BLaER1 treated with 17β-estradiol and CSF1 and Interleukin-3, amounts not matched to agents 10 nM and 100 nM (cell line): ENCODE results near the gene SUN1.
A peak's percentile ranks its signal among the peaks of the same experiment; 100 is the strongest.
"Not testable (repeated sequence)": the region's sequence is repeated elsewhere in the genome, so short reads cannot be mapped to it uniquely, and the experiment has no call there.

Experiments used
- H3K27ac ChIP-seq, 11 experiments: shearing (Covaris generic); formaldehyde crosslinking; 2 replicates each; pipeline ENCODE4 v1.8.1; 2022
- H3K27me3 ChIP-seq, 11 experiments: shearing (Covaris generic); formaldehyde crosslinking; 2 replicates each; pipeline ENCODE4 v1.8.1; 2022
- H3K36me3 ChIP-seq, 11 experiments: shearing (Covaris generic); formaldehyde crosslinking; 2 replicates each; pipeline ENCODE4 v1.8.1; 2022
- H3K4me1 ChIP-seq, 10 experiments: shearing (Covaris generic); formaldehyde crosslinking; 2 replicates each; pipeline ENCODE4 v1.8.1; 2022
- H3K4me2 ChIP-seq, 11 experiments: shearing (Covaris generic); formaldehyde crosslinking; 2 replicates each; pipeline ENCODE4 v1.8.1; 2022
- H3K4me3 ChIP-seq, 10 experiments: shearing (Covaris generic); formaldehyde crosslinking; 2 replicates each; pipeline ENCODE4 v1.8.1; 2022
- H3K9ac ChIP-seq, 11 experiments: shearing (Covaris generic); formaldehyde crosslinking; 2 replicates each; pipeline ENCODE4 v1.8.1; 2022
- H3K9me3 ChIP-seq, 11 experiments: shearing (Covaris generic); formaldehyde crosslinking; replicated peaks in 1 of 11; 2 replicates each; pipeline ENCODE4 v1.8.1; 2022
- H4K20me1 ChIP-seq, 11 experiments: shearing (Covaris generic); formaldehyde crosslinking; 2 replicates each; pipeline ENCODE4 v1.8.1; 2022
- Cebpa-rat ChIP-seq, 11 experiments: shearing (Covaris generic); IDR thresholded peaks; 2 replicates each; pipeline ENCODE4 v1.8.1; 2022

SUN1 gene

GRCh38 chr7:791519-791918 is 40.8 kb upstream of the SUN1 start:
- no peaks in the 10 kb centered on the region for H4K20me1 ChIP-seq
- no peak overlapping the region for H3K9ac ChIP-seq
- H3K4me3 ChIP-seq, result no peak overlapping the region
- H3K4me2 ChIP-seq, result no peak overlapping the region
- no peak for TF ChIP-seq Cebpa-rat (IDR thresholded peaks at IDR 0.05)
- peaks cover 17 to 42% (median 27%) of the 10 kb centered on the region in 11 experiments for H3K36me3 ChIP-seq
- H3K4me1 ChIP-seq, result no peaks in the 10 kb centered on the region
- H3K27ac ChIP-seq, result no peak overlapping the region
- H3K9me3 ChIP-seq, result peaks cover 0 to 26% (median 6%) of the 10 kb centered on the region in 11 experiments; a peak in 13 of 22 replicates
- no peaks in the 10 kb centered on the region for H3K27me3 ChIP-seq

- H4K20me1 ChIP-seq, result no peaks in the 10 kb centered on the region
- no peak for TF ChIP-seq Cebpa-rat (IDR thresholded peaks at IDR 0.05)
- H3K9me3 ChIP-seq, result peaks cover 0 to 17% (median 4%) of the 10 kb centered on the region in 11 experiments; a peak in 15 of 22 replicates
- H3K4me2 ChIP-seq, result no peak overlapping the region
- H3K4me3 ChIP-seq, result no peak overlapping the region
- H3K36me3 ChIP-seq, result peaks cover 0 to 26% (median 14%) of the 10 kb centered on the region in 11 experiments; a peak in 19 of 22 replicates
- H3K27ac ChIP-seq, result no peak overlapping the region
- H3K9ac ChIP-seq, result no peak overlapping the region
- peaks cover 0 to 5% (median under 1%) of the 10 kb centered on the region in 10 experiments; a peak in 7 of 20 replicates for H3K4me1 ChIP-seq
- no peaks in the 10 kb centered on the region for H3K27me3 ChIP-seq
These were observed 38.1 kb upstream of the SUN1 start for GRCh38 chr7:794207-794606.

- TF ChIP-seq Cebpa-rat (IDR thresholded peaks at IDR 0.05), result no peak
- Histone ChIP-seq H3K9me3 (peaks cover 0 to 19% (median 7%) of the 10 kb centered on the region in 11 experiments; a peak in 12 of 22 replicates), H3K27me3 (no peaks in the 10 kb centered on the region), H3K36me3 (peaks cover 0 to 23% (median 8%) of the 10 kb centered on the region in 11 experiments; a peak in 13 of 22 replicates), H4K20me1 (no peaks in the 10 kb centered on the region), H3K4me2 (no peak overlapping the region), H3K27ac (no peak overlapping the region), H3K4me1 (peaks cover 2 to 11% (median 6%) of the 10 kb centered on the region in 10 experiments; a peak in 19 of 20 replicates), H3K9ac (no peak overlapping the region), H3K4me3 (no peak overlapping the region)
These were observed 37.5 kb upstream of the SUN1 start for GRCh38 chr7:794671-795329.

- Histone ChIP-seq H3K9me3 (peaks cover 0 to 19% (median 7%) of the 10 kb centered on the region in 11 experiments; a peak in 12 of 22 replicates), H3K36me3 (peaks cover 0 to 14% (median 7%) of the 10 kb centered on the region in 11 experiments; a peak in 11 of 22 replicates), H3K4me1 (peaks cover 11 to 28% (median 17%) of the 10 kb centered on the region in 10 experiments; a peak in 19 of 20 replicates)
- not testable (repeated sequence) for H3K27me3 ChIP-seq, H3K4me3 ChIP-seq, H3K4me2 ChIP-seq, H3K9ac ChIP-seq, H3K27ac ChIP-seq, H4K20me1 ChIP-seq
These were observed 35.7 kb upstream of the SUN1 start for GRCh38 chr7:796434-797169.

- Histone ChIP-seq H3K9ac (no peak overlapping the region), H3K27ac (peak overlapping the region in 1 of 11 experiments; percentile 25; a peak in 1 of 22 replicates), H4K20me1 (no peaks in the 10 kb centered on the region), H3K4me2 (peak overlapping the region in 4 of 11 experiments; percentile 40 to 74 (median 66); a peak in 5 of 22 replicates), H3K27me3 (no peaks in the 10 kb centered on the region), H3K36me3 (peaks cover 0 to 13% (median 7%) of the 10 kb centered on the region in 11 experiments; a peak in 9 of 22 replicates), H3K4me1 (peaks cover 23 to 48% (median 32%) of the 10 kb centered on the region in 10 experiments), H3K4me3 (no peak overlapping the region), H3K9me3 (peaks cover 0 to 19% (median 7%) of the 10 kb centered on the region in 11 experiments; a peak in 12 of 22 replicates)
- TF ChIP-seq Cebpa-rat (IDR thresholded peaks at IDR 0.05), result no peak
These were observed 33.3 kb upstream of the SUN1 start for GRCh38 chr7:798921-799470.

GRCh38 chr7:800692-801091 is 31.6 kb upstream of the SUN1 start:
- H3K4me2 ChIP-seq, result peak overlapping the region in 9 of 11 experiments; percentile 34 to 72 (median 41); a peak in 11 of 22 replicates
- no peak overlapping the region for H3K9ac ChIP-seq
- peaks cover 0 to 16% (median 7%) of the 10 kb centered on the region in 11 experiments; a peak in 15 of 22 replicates for H3K9me3 ChIP-seq
- no peaks in the 10 kb centered on the region for H4K20me1 ChIP-seq
- H3K27ac ChIP-seq, result peak overlapping the region in 3 of 11 experiments; percentile 18 to 44 (median 35); a peak in 3 of 22 replicates
- TF ChIP-seq Cebpa-rat (IDR thresholded peaks at IDR 0.05), result no peak
- no peak overlapping the region for H3K4me3 ChIP-seq
- H3K36me3 ChIP-seq, result peaks cover 0 to 13% (median 6%) of the 10 kb centered on the region in 11 experiments; a peak in 8 of 22 replicates
- peaks cover 23 to 64% (median 35%) of the 10 kb centered on the region in 10 experiments for H3K4me1 ChIP-seq
- no peaks in the 10 kb centered on the region for H3K27me3 ChIP-seq

GRCh38 chr7:801351-801750 is 30.9 kb upstream of the SUN1 start:
- Histone ChIP-seq H3K9me3 (peaks cover 0 to 20% (median 14%) of the 10 kb centered on the region in 11 experiments; a peak in 17 of 22 replicates), H3K36me3 (peaks cover 0 to 13% (median 6%) of the 10 kb centered on the region in 11 experiments; a peak in 8 of 22 replicates), H3K4me1 (peaks cover 23 to 64% (median 35%) of the 10 kb centered on the region in 10 experiments)
- not testable (repeated sequence) for H3K4me3 ChIP-seq, H3K9ac ChIP-seq, H4K20me1 ChIP-seq, H3K27me3 ChIP-seq, H3K27ac ChIP-seq, H3K4me2 ChIP-seq

- H3K27me3 ChIP-seq, result no peaks in the 10 kb centered on the region
- H3K9ac ChIP-seq, result no peak overlapping the region
- H3K36me3 ChIP-seq, result peaks cover 0 to 13% (median 6%) of the 10 kb centered on the region in 11 experiments; a peak in 8 of 22 replicates
- H3K27ac ChIP-seq, result peak overlapping the region in 6 of 11 experiments; percentile 30 to 62 (median 46); a peak in 6 of 22 replicates
- peak overlapping the region in 4 of 11 experiments; percentile 33 to 56 (median 46); a peak in 7 of 22 replicates for H3K4me2 ChIP-seq
- peaks cover 23 to 64% (median 35%) of the 10 kb centered on the region in 10 experiments for H3K4me1 ChIP-seq
- H3K9me3 ChIP-seq, result peaks cover 0 to 26% (median 19%) of the 10 kb centered on the region in 11 experiments; a peak in 21 of 22 replicates
- H3K4me3 ChIP-seq, result no peak overlapping the region
- TF ChIP-seq Cebpa-rat (IDR thresholded peaks at IDR 0.05), result no peak
- no peaks in the 10 kb centered on the region for H4K20me1 ChIP-seq
These were observed 30.3 kb upstream of the SUN1 start for GRCh38 chr7:801940-802381.
